Right renal pelvis (tissue), 4 donors: ENCODE measurements around the gene U2AF1L4. TPM values are rescaled to one million over a fixed set of nuclear protein-coding genes. Genes with fewer than 3 reads are reported as not detected.
A peak's percentile ranks its signal among the peaks of the same experiment; 100 is the strongest.

Experiments used
- DNase-seq, 4 donors: peaks; one replicate each; pipeline ENCODE4 v3.0.0-alpha.2; 2013; ENCODE audit warnings: low read depth in 4 of 4, low spot score in 3 of 4, missing footprints in 1 of 4
- polyA plus RNA-seq, 4 donors: library from polyadenylated mRNA; unstranded; fragments of 120-200 nt; gene quantifications; one replicate each; pipeline ENCODE4 v1.2.1, GENCODE V29; 2013; ENCODE audit not compliant: insufficient read length in 4 of 4

Gene U2AF1L4
- polyA plus RNA-seq, result 10 to 100 TPM; 15.6 to 19.8 (median 17.1) TPM

DNA sequence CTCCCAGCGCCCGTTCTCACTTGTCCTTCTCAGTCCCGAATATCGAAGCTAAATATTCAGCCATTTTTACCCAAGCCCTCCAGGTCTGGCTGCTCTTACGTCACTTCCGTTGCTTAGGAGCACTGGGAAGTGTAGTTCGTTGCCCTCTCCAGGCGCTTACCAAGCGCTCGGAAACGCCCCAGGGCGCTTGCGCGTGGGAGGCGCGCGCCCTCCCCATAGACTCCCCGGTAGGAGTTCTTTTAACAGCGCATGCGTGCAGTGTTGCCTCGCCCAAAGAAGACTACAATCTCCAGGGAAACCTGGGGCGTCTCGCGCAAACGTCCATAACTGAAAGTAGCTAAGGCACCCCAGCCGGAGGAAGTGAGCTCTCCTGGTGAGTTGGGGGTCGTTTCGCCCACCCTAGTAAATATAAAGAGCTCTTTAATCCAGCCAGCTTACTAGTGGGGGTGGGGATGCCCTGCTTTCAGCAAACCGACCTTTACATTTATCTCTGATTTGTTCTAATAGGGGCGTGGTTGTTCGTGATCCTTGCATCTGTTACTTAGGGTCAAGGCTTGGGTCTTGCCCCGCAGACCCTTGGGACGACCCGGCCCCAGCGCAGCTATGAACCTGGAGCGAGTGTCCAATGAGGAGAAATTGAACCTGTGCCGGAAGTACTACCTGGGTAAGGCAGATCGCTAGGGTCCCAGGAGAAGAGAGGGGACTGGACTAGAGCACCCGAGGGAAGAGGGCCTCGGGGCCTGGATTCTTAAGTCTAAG lies at the start of gene U2AF1L4, which contains the start of gene PSENEN:
Gene U2AF1L4, minus strand, starts transcription at position 91 of the 759 bp plus-strand sequence. Its CDS starts 27 bp downstream, at position 64.
Gene PSENEN, plus strand, starts transcription at position 324 of the 759 bp plus-strand sequence. Its CDS starts 280 bp downstream, at position 604.
- DNase-seq, result peak; percentile 98 to 99 (median 98)

DNA sequence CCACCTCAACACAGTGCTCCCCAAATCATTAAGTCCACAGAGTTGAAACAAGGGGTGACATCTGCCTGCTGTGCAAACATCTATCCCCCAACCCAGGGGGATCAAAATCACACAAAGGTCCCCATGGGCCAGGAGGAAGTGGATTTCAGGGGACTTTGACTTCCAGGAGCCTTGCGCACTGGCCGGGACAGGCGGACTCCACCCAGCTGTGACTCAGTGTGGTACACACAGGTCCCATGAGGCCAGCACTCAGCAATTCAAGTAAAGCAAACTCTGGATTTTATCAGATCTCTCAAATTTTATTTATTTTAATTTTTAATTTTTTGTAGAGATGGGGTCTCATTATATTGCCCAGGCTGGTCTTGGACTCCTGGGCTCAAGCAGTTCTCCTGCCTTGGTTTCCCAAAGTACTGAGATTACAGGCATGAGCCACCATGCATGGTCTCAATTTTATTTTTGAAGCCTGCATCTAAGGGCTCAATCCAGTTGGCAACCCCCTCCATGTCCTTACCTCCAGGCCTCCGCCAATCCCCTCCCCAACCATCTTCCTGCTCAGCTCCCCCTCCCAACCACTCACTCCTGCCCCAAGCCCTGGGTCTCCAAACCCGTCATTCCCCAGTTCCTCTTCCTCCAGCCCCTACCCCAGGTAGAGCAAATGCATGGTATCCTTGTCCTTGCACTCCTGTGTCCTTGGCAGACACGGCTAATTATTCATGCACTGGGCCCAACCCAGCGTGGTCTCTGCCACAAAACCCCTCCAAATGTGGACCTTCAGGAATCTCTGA lies 48.4 kb upstream of the U2AF1L4 start:
- no peak for DNase-seq

DNA sequence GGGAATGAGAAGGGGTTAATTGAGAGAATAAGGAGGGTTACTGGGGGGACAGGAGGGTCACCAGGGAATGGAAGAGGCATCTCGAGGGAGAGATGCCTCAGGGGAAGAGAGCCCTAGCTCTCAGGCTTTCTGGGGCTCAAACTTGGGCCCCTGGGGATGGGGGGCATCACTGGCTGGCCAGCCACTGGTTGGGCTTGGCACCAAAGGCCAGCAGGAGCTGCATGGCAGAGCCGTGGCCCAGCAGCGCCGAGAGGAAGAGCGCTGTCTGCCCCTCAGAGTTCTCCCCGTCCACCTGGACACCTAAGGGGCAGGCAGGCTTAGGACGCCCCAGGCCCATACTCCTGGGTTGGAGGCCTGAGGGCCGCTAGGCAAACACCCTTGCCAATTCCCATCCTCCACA lies 47.7 kb upstream of the U2AF1L4 start:
- DNase-seq, result no peak

DNA sequence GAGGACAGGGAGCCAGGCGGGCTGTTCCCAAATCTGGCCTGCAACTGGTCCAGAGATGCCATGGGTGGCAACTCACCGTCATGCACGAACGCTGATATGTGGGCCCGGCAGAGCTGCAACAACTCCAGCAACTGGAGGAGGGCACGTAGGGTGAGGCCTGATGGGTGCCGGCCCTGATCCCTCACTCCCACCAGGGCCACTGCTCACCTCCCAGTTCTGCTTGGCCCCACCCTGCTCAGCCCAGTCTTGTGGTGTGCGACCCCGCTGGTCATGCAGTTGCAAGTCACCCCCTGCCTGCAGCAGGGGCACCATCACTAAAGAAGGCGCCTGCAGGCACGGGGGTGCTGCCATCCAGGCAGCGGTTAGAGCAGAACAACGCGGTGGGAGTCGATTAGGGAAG lies 47.1 kb upstream of the U2AF1L4 start:
- no peak for DNase-seq

GRCh38 chr19:35791814-35792279 lies 46.6 kb upstream of the U2AF1L4 start:
- no peak for DNase-seq

- no peak for DNase-seq
These were observed 46.0 kb upstream of the U2AF1L4 start for GRCh38 chr19:35790981-35791813.

DNA sequence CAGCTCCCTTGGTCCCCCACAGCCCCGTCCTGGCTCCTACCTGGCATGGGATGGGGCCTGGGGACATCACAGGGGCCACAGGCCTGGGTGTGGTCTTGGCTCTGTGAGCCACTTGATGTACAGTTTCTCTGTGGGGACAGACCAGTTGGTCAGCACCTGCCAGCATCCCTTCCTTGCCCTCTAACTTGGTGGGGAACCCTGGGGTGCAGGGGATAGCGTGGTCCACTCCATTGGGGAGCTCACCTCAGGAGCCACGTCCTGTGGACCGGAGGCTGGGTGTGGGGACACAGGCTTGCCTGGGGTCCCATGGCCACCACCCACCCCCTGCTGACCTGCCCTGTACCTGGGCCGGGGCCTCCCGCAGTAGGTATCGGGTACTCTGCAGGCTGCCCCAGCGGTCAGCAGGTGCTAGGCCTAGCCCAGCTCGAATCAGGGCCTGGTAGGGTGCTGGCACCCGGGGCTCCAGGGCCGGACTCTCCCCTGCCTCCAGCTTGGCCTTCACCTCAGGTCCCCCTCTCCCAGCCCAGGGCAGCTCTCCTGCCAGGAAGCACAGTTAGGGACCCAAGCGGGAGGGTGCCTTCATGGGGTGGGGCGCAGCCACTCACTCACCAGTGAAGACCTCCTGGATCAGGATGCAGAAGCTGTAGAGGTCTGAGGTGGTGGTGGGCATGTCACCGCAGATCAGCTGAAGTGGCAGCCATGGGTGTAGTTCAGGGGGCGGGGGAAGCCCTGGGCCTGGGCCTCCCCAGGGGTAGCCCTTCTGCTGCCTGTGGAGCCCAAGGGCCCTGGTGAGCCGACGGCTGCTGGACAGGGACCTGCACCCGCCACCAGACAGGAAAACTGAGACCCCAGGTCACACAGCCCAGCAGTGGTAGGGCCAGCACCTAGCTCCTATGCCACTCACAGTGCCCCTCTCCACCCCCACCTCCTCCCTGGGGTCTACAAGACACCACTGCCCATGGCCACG lies 45.0 kb upstream of the U2AF1L4 start:
- DNase-seq, result no peak

GRCh38 chr19:35789195-35789977 lies 44.2 kb upstream of the U2AF1L4 start:
- DNase-seq, result no peak

DNA sequence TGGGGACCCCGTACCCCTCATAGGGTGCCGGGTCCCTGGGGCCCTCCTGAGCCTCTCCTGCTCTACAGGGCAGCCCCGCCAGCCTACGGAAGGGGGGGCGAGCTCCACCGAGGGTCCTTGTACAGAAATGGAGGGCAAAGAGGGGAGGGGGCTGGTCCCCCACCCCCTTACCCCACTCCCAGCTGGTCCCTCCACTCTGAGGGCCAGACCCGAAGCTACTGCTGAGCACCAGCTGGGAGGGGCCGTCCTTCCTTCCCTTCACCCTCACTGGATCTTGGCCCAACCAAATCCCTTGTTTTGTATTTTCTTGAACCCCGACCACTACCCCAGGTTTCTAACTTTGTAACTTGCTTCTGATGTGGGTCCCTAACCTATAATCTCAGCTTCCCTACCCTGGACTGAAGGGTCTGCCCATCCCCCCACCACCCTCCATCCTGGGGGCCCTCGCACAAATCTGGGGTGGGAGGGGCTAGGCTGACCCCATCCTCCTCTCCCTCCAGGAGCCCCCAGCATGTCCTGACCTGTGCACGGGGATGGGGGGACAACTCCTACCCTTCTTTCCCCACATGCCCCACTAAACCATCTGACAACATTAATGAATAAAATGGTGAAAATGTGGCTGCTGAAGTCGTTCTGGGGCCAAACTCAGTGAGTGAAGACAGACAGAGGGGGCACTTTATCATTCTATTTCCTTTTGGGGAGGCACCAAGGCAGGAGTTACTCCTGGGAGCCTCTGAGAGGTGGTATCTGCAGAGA lies 43.2 kb upstream of the U2AF1L4 start:
- DNase-seq, result no peak

GRCh38 chr19:35787227-35787799 lies 42.1 kb upstream of the U2AF1L4 start:
- DNase-seq, result no peak

- DNase-seq, result no peak
These were observed 41.3 kb upstream of the U2AF1L4 start for GRCh38 chr19:35786299-35787160.

DNA sequence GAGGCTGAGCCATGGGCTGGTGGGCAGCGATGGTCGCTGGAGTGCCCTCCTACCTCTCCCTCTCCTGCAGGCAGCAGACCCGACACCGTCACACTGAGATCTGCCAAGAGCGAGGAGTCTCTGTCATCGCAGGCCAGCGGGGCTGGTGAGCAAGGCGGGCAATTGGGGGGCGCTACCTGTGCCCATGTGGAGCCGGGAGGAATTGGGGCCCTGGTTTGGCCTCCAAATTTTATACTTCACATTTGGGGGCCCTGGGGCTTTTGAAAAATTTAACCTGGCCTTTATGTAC lies 40.1 kb upstream of the U2AF1L4 start:
- DNase-seq, result no peak

GRCh38 chr19:35784503-35785338 lies 39.5 kb upstream of the U2AF1L4 start:
- DNase-seq, result no peak

DNA sequence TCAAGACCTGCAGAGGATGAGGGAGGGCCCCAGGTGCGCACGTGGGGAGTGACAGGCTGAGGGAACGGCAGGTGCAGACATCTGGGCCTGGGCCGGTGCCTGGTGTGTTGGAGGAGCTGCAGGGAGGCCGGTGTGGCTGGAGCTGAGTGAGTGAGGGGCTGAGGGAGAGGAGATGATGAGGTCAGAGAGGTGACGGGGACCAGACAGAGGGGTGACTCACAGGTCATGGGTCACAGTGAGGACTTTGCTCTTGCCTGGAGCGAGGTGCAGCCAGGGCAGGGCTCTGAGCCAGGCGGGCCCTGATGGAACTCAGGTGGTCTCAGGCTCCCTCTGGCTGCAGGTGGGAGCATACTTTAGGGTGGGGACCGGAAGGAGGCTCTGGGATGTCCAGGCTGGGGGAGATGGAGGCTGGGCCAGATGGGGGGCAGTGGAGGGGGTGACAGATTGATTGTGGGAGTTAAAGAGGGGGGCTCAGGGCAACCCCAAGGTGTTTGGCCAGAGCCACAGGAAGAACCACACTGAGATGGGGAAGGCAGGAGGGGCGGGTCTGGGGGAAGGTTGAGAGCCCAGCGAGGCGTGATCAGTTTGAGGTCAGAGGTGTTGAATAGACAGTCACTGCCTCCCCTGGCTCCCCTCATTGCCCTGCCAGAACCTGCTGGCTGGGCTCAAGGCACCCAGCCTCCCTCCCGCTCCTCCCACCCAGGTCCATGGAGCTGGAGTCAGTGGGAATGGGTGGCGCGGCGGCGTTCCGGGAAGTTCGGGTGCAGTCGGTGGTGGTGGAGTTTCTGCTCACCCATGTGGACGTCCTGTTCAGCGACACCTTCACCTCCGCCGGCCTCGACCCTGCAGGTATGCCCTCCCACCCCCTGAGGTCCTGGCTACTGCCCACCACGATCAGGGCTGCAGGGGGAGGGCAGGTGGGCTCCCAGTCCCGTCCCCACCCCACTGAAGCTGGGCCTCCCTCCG lies 38.5 kb upstream of the U2AF1L4 start:
- no peak for DNase-seq

- DNase-seq, result no peak
These were observed 37.4 kb upstream of the U2AF1L4 start for GRCh38 chr19:35782589-35782988.
